A549 (cell line): ENCODE data around the gene PCSK6. TPM values are rescaled to one million over a fixed set of nuclear protein-coding genes. Genes with fewer than 3 reads are reported as not detected.

Experiments used
- ATAC-seq, 2 experiments: fragments of 200-7000 bp in 1 of 2; fragments of >200 bp in 1 of 2; cut with Nextera tagmentation in 1 of 2; cut with Tn5 transposase in 1 of 2; 3 replicates each; pipeline versions ENCODE4 v1.8.0 to v1.9.1; 2018 to 2020; ENCODE audit warnings: mild to moderate bottlenecking in 1 of 2, moderate library complexity in 1 of 2
- CTCF ChIA-PET: fragments of 300-600 bp; sonication (Branson Sonifier 250); formaldehyde crosslinking; extraction: SDS; loops from one replicate; lab custom pipeline; 2021; ENCODE audit warnings: antibody characterized with exemption, inconsistent platforms; lab: Yijun Ruan, JAX
- POLR2A ChIA-PET: fragments of 350-600 bp; formaldehyde crosslinking; extraction: SDS; loops from one replicate; lab custom pipeline; 2021; ENCODE audit warnings: antibody characterized with exemption, inconsistent platforms; lab: Yijun Ruan, JAX
- DNase-seq, 2 experiments: peaks; one replicate each; pipeline versions ENCODE4 v3.0.0 to v3.0.0-alpha.2; 2011 to 2016; ENCODE audit warnings: low read depth in 1 of 2, low spot score in 1 of 2
- FAIRE-seq: peaks from 2 replicates; lab custom pipeline; 2011; peaks lifted over from hg19 to GRCh38; lab: Jason Lieb, UNC
- H3K27ac ChIP-seq, 2 experiments: fragments of >200 bp; sonication (Bioruptor Twin); formaldehyde crosslinking; 3 replicates each; pipeline ENCODE4 v1.5.1; 2016 to 2017
- H3K4me1 ChIP-seq: fragments of >200 bp; sonication (Bioruptor Twin); formaldehyde crosslinking; 3 replicates; pipeline ENCODE4 v1.6.1; 2016
- H3K4me2 ChIP-seq: fragments of >200 bp; sonication (Bioruptor Twin); formaldehyde crosslinking; 3 replicates; pipeline ENCODE4 v1.6.1; 2016
- H3K4me3 ChIP-seq: fragments of >200 bp; sonication (Bioruptor Twin); formaldehyde crosslinking; 3 replicates; pipeline ENCODE4 v1.5.1; 2016
- H3K9me3 ChIP-seq: fragments of >200 bp; sonication (Bioruptor Twin); formaldehyde crosslinking; 3 replicates; pipeline ENCODE4 v1.6.1; 2016
- BCL3 ChIP-seq: fragments of >200 bp; sonication (Bioruptor Twin); formaldehyde crosslinking; IDR thresholded peaks from 3 replicates; pipeline ENCODE4 v1.6.1; 2016
- BHLHE40 ChIP-seq: IDR thresholded peaks from 2 replicates; pipeline ENCODE4 v1.6.1; 2012; ENCODE audit warnings: low read depth, low read length, inconsistent platforms
- CEBPB ChIP-seq, 2 experiments: fragments of >200 bp in 1 of 2; sonication (Bioruptor Twin) in 1 of 2; formaldehyde crosslinking in 1 of 2; IDR thresholded peaks; 2 replicates each; pipeline ENCODE4 v1.6.1; 2012 to 2016
- CHD2 ChIP-seq: fragments of 150-350 bp; IDR thresholded peaks from 2 replicates; pipeline ENCODE4 v1.6.1; 2014; ENCODE audit warnings: low read length; ENCODE audit not compliant: partially characterized antibody
- CTCF ChIP-seq: fragments of >200 bp; sonication (Bioruptor Twin); formaldehyde crosslinking; IDR thresholded peaks from 3 replicates; pipeline ENCODE4 v1.5.1; 2016
- ESRRA ChIP-seq: fragments of 150-350 bp; IDR thresholded peaks from 2 replicates; pipeline ENCODE4 v1.6.1; 2014; ENCODE audit warnings: mild to moderate bottlenecking, low read length, borderline replicate concordance
- JUN ChIP-seq, 2 experiments: fragments of >200 bp; sonication (Bioruptor Twin); formaldehyde crosslinking; IDR thresholded peaks; 2 replicates in 1 of 2; 3 replicates in 1 of 2; pipeline ENCODE4 v1.6.1; 2016 to 2017
- KDM5A ChIP-seq: fragments of 200-600 bp; sonication (generic); IDR thresholded peaks from 2 replicates; pipeline ENCODE4 v1.6.1; 2016; ENCODE audit warnings: antibody characterized with exemption, mild to moderate bottlenecking
- MAX ChIP-seq: IDR thresholded peaks from 2 replicates; pipeline ENCODE4 v1.6.1; 2012
- POLR2AphosphoS2 ChIP-seq: conservative IDR thresholded peaks from 2 replicates; pipeline ENCODE4 v1.6.1; 2012; ENCODE audit warnings: low read length, improper control_type of control experiment, inconsistent platforms
- RARB ChIP-seq: fragments of 250-450 bp; sonication (Bioruptor Pico); IDR thresholded peaks from 2 replicates; pipeline ENCODE4 v1.8.0; 2021; ENCODE audit warnings: mild to moderate bottlenecking, moderate library complexity
- RFX5 ChIP-seq: fragments of 450-650 bp; IDR thresholded peaks from 2 replicates; pipeline ENCODE4 v1.7.1; 2014; ENCODE audit warnings: antibody characterized with exemption, mild to moderate bottlenecking, moderate library complexity
- RNF2 ChIP-seq: fragments of 200-600 bp; sonication (generic); IDR thresholded peaks from 2 replicates; pipeline ENCODE4 v1.6.1; 2016; ENCODE audit warnings: low read depth, mild to moderate bottlenecking, antibody characterized with exemption, moderate library complexity, borderline replicate concordance
- TP53 ChIP-seq: fragments of 250-450 bp; sonication (Bioruptor Pico); IDR thresholded peaks from 2 replicates; pipeline ENCODE4 v1.5.0; 2021; ENCODE audit warnings: mild to moderate bottlenecking, moderate library complexity
- WGBS: methylation state at CpG from one replicate; pipeline ENCODE4 v1.1.6; 2017; ENCODE audit errors: missing lambda C conversion rate; 5-methylcytosine and 5-hydroxymethylcytosine counted together
- polyA plus RNA-seq, 4 experiments: library from polyadenylated mRNA; depleted of rRNA in 3 of 4; stranded (reverse); fragments of >200 nt; fragmentation: RNase III in 1 of 4; extraction: RNeasy Plus Mini Kit Qiagen cat#74134 plus additional on column Dnase treatment in 1 of 4; gene quantifications; 2 replicates in 3 of 4; 3 replicates in 1 of 4; pipeline ENCODE4 v1.2.3, GENCODE V29; 2011 to 2017

Gene PCSK6
- polyA plus RNA-seq, 2 of the 4 experiments (the other 2 are of a cell fraction) = 10.0 to 15.2 TPM

- ATAC-seq (peak; percentile 54 to 77), FAIRE-seq (no peak), DNase-seq (peak in 1 of 2 experiments; percentile 52)
- peak overlapping the region; percentile 71 for H3K4me2 ChIP-seq
- WGBS = 18% methylated on average over 14 of the region's 14 CpGs
- H3K4me1 ChIP-seq = peaks cover 13% of the 10 kb centered on the region
- H3K9me3 ChIP-seq = no peaks in the 10 kb centered on the region
- ChIA-PET POLR2A (interaction anchor here (1.2 kb wide), 1 partner anchor 18 kb away, joined by 4 read pairs; the partner anchor contains the start of gene SNRPA1), CTCF (interaction anchor here (0.7 to 2.0 kb wide), 6 partner anchors 9 to 262 kb away, joined by 3 to 6 read pairs (median 4); partner anchors contain the start of gene SNRPA1)
- H3K27ac ChIP-seq = peak overlapping the region; percentile 84 to 91
- peak overlapping the region; percentile 77 for H3K4me3 ChIP-seq
- peak; percentile 29; the same call in 2 of the 3 replicates for TF ChIP-seq CTCF
- no peak for TF ChIP-seq TP53 (CRISPR knock-in tag)
Measured at GRCh38 chr15:101276501-101277037, 212.9 kb downstream of the PCSK6 start.

GRCh38 chr15:101275018-101275417 is 214.5 kb downstream of the PCSK6 start:
- H3K9me3 ChIP-seq = no peaks in the 10 kb centered on the region
- no peak for FAIRE-seq
- ATAC-seq = no peak
- 89% methylated on average over 5 of the region's 5 CpGs for WGBS
- peaks cover 13% of the 10 kb centered on the region for H3K4me1 ChIP-seq
- no peak overlapping the region for H3K4me2 ChIP-seq
- TF ChIP-seq CHD2 = no peak
- TF ChIP-seq BHLHE40 = no peak
- no peak for TF ChIP-seq ESRRA
- no peak for TF ChIP-seq KDM5A
- TF ChIP-seq JUN (IDR thresholded peaks at IDR 0.05) = no peak
- TF ChIP-seq POLR2AphosphoS2 = no peak
- H3K4me3 ChIP-seq = no peak overlapping the region
- no peak for DNase-seq
- ChIA-PET POLR2A (no interaction called here), CTCF (interaction anchor here (0.7 to 3.8 kb wide), 3 partner anchors 14 to 260 kb away, joined by 3 to 19 read pairs (median 6); no protein-coding TSS in a partner anchor)
- H3K27ac ChIP-seq = no peak overlapping the region

- TF ChIP-seq RNF2 (no peak), MAX (no peak), BHLHE40 (no peak), RFX5 (no peak), ESRRA (no peak), RARB (CRISPR knock-in tag) (no peak)
- ChIA-PET POLR2A (no interaction called here), CTCF (interaction anchor here (0.8 to 3.8 kb wide), 7 partner anchors 10 to 343 kb away, joined by 3 to 19 read pairs (median 6); no protein-coding TSS in a partner anchor)
- H3K4me2 ChIP-seq = no peak overlapping the region
- H3K9me3 ChIP-seq = no peaks in the 10 kb centered on the region
- DNase-seq (no peak), FAIRE-seq (no peak), ATAC-seq (no peak)
- no peak overlapping the region for H3K4me3 ChIP-seq
- peaks cover 13% of the 10 kb centered on the region for H3K4me1 ChIP-seq
- WGBS = 78% methylated on average over 5 of the region's 5 CpGs
- no peak overlapping the region for H3K27ac ChIP-seq
Measured at GRCh38 chr15:101273534-101273933, 216.0 kb downstream of the PCSK6 start.

- no peak overlapping the region for H3K4me2 ChIP-seq
- H3K9me3 ChIP-seq = no peaks in the 10 kb centered on the region
- TF ChIP-seq CEBPB (IDR thresholded peaks at IDR 0.05) (no peak), BCL3 (0 out of 3 replicates have a peak, but pooled peaks have one; percentile 17)
- 93% methylated on average over 9 of the region's 9 CpGs for WGBS
- H3K27ac ChIP-seq = no peak overlapping the region
- no peak overlapping the region for H3K4me3 ChIP-seq
- H3K4me1 ChIP-seq = peaks cover 9% of the 10 kb centered on the region
- no peak for DNase-seq
- POLR2A ChIA-PET = no interaction called here
- CTCF ChIA-PET = interaction anchor here (1.3 to 3.8 kb wide), 6 partner anchors 9 to 257 kb away, joined by 3 to 19 read pairs (median 6); no protein-coding TSS in a partner anchor
- FAIRE-seq = no peak
- ATAC-seq = no peak
Measured at GRCh38 chr15:101272584-101272983, 216.9 kb downstream of the PCSK6 start.
